Neural progenitor cell (in vitro differentiated cells): ENCODE results near the gene TMEM266. TPM values are rescaled to one million over a fixed set of nuclear protein-coding genes. Genes with fewer than 3 reads are reported as not detected.

Experiments
- DNase-seq: peaks from one replicate; pipeline ENCODE4 v3.0.0-alpha.2; 2016; ENCODE audit warnings: low spot score
- H2AFZ ChIP-seq: fragments of 200-600 bp; sonication (generic); replicated peaks from 2 replicates; pipeline ENCODE4 v1.6.1; 2016; ENCODE audit warnings: antibody characterized with exemption
- H3F3A ChIP-seq: fragments of 200-600 bp; sonication (generic); 2 replicates; pipeline ENCODE4 v1.6.1; 2016; ENCODE audit warnings: antibody characterized with exemption, low read depth
- H3K27ac ChIP-seq: fragments of 200-600 bp; sonication (generic); 2 replicates; pipeline ENCODE4 v1.5.1; 2016; ENCODE audit warnings: mild to moderate bottlenecking
- H3K27me3 ChIP-seq: fragments of 200-600 bp; sonication (generic); 2 replicates; pipeline ENCODE4 v1.6.1; 2016; ENCODE audit warnings: mild to moderate bottlenecking, moderate library complexity
- H3K36me3 ChIP-seq: fragments of 200-600 bp; sonication (generic); 2 replicates; pipeline ENCODE4 v1.5.1; 2016
- H3K4me1 ChIP-seq: fragments of 200-600 bp; sonication (generic); 2 replicates; pipeline ENCODE4 v1.6.1; 2016; ENCODE audit warnings: mixed run types
- H3K4me2 ChIP-seq: fragments of 200-600 bp; sonication (generic); 2 replicates; pipeline ENCODE4 v1.6.1; 2016
- H3K4me3 ChIP-seq: fragments of 200-600 bp; sonication (generic); 2 replicates; pipeline ENCODE4 v1.5.1; 2016
- H3K79me2 ChIP-seq: fragments of 200-600 bp; sonication (generic); 2 replicates; pipeline ENCODE4 v1.6.1; 2016; ENCODE audit warnings: low read depth
- H3K9ac ChIP-seq: fragments of 200-600 bp; sonication (generic); 2 replicates; pipeline ENCODE4 v1.6.1; 2016
- H3K9me3 ChIP-seq: fragments of 200-600 bp; sonication (generic); 2 replicates; pipeline ENCODE4 v1.5.1; 2016; ENCODE audit warnings: low read depth
- H4K20me1 ChIP-seq: fragments of 200-600 bp; sonication (generic); 2 replicates; pipeline ENCODE4 v1.6.1; 2016; ENCODE audit warnings: low read depth
- H3K27ac Mint-ChIP-seq: 3 replicates; pipeline ENCODE4 v1.8.0; 2021; ENCODE audit warnings: mixed read lengths
- H3K27me3 Mint-ChIP-seq: 2 replicates; pipeline ENCODE4 v1.8.0; 2022; ENCODE audit warnings: low read depth, mild to moderate bottlenecking, inconsistent platforms, moderate library complexity, mixed read lengths; ENCODE audit not compliant: insufficient read depth
- H3K36me3 Mint-ChIP-seq: 3 replicates; pipeline ENCODE4 v1.8.0; 2021; ENCODE audit warnings: mixed read lengths
- H3K4me1 Mint-ChIP-seq: 3 replicates; pipeline ENCODE4 v1.8.0; 2021; ENCODE audit warnings: mixed read lengths
- H3K4me3 Mint-ChIP-seq: 3 replicates; pipeline ENCODE4 v1.8.0; 2021; ENCODE audit warnings: mild to moderate bottlenecking, moderate library complexity, mixed read lengths
- H3K9me3 Mint-ChIP-seq: 3 replicates; pipeline ENCODE4 v1.8.0; 2020; ENCODE audit warnings: mixed read lengths
- EZH2 ChIP-seq: fragments of 200-600 bp; sonication (generic); IDR thresholded peaks from 2 replicates; pipeline ENCODE4 v1.6.1; 2017; ENCODE audit warnings: antibody characterized with exemption, mild to moderate bottlenecking, moderate library complexity
- EZH2phosphoT487 ChIP-seq: fragments of 200-600 bp; sonication (generic); IDR thresholded peaks from 2 replicates; pipeline ENCODE4 v1.6.1; 2017; ENCODE audit warnings: antibody characterized with exemption
- total RNA-seq: library from RNA; depleted of rRNA; stranded (reverse); fragments of >200 nt; gene quantifications from 2 replicates; pipeline ENCODE4 v1.2.3, GENCODE V29; 2015; ENCODE audit warnings: low replicate concordance
- TF ChIP-seq, protein P1 (sequence below): fragments of 200-600 bp; sonication (generic); IDR thresholded peaks from 2 replicates; pipeline ENCODE4 v1.5.1; 2017; ENCODE audit warnings: antibody characterized with exemption, mild to moderate bottlenecking

The TMEM266 gene
- total RNA-seq, 1 donor from 2014 or later: 0.43 TPM

DNA sequence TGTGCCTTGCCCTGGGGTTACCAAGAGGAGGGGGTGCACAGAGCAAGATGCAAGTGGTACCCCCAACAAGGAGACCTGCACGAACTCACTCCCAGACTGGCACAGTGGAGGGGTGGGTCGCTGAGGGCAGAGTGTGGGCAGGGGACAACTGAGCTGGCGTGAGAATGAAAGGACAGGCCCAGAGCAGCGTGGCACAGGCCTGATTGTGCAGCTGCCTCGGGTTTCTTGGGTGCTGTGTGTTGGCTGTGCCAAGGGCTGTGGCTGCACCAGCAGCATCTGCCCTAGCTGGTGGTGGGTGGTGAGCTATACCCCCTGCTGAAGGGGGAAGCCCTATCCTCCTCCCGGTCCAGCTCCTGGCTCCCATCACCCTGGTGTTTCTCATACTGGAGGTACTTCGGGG lies 92.4 kb downstream of the TMEM266 start:
- Histone ChIP-seq H3K9me3 (no peaks in the 10 kb centered on the region), H3K4me3 (no peak overlapping the region), H3K9ac (no peak overlapping the region), H3F3A (no peaks in the 10 kb centered on the region), H3K4me2 (no peak overlapping the region), H4K20me1 (no peaks in the 10 kb centered on the region), H3K27ac (no peak overlapping the region), H2AFZ (no peak overlapping the region), H3K27me3 (peaks cover 10% of the 10 kb centered on the region), H3K79me2 (no peaks in the 10 kb centered on the region), H3K4me1 (peaks cover 9% of the 10 kb centered on the region), H3K36me3 (no peaks in the 10 kb centered on the region)
- no peak for DNase-seq
- peaks cover 11% of the 10 kb centered on the region for H3K4me1 Mint-ChIP-seq
- H3K9me3 Mint-ChIP-seq: no peaks in the 10 kb centered on the region
- H3K4me3 Mint-ChIP-seq: no peak overlapping the region
- no peak for TF ChIP-seq EZH2
- TF ChIP-seq, protein P1, sequence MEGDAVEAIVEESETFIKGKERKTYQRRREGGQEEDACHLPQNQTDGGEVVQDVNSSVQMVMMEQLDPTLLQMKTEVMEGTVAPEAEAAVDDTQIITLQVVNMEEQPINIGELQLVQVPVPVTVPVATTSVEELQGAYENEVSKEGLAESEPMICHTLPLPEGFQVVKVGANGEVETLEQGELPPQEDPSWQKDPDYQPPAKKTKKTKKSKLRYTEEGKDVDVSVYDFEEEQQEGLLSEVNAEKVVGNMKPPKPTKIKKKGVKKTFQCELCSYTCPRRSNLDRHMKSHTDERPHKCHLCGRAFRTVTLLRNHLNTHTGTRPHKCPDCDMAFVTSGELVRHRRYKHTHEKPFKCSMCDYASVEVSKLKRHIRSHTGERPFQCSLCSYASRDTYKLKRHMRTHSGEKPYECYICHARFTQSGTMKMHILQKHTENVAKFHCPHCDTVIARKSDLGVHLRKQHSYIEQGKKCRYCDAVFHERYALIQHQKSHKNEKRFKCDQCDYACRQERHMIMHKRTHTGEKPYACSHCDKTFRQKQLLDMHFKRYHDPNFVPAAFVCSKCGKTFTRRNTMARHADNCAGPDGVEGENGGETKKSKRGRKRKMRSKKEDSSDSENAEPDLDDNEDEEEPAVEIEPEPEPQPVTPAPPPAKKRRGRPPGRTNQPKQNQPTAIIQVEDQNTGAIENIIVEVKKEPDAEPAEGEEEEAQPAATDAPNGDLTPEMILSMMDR: no peak
- no peak for TF ChIP-seq EZH2phosphoT487
- peak overlapping the region; percentile 94 for H3K27ac Mint-ChIP-seq
- no peaks in the 10 kb centered on the region for H3K36me3 Mint-ChIP-seq
- peaks cover 3% of the 10 kb centered on the region for H3K27me3 Mint-ChIP-seq

DNA sequence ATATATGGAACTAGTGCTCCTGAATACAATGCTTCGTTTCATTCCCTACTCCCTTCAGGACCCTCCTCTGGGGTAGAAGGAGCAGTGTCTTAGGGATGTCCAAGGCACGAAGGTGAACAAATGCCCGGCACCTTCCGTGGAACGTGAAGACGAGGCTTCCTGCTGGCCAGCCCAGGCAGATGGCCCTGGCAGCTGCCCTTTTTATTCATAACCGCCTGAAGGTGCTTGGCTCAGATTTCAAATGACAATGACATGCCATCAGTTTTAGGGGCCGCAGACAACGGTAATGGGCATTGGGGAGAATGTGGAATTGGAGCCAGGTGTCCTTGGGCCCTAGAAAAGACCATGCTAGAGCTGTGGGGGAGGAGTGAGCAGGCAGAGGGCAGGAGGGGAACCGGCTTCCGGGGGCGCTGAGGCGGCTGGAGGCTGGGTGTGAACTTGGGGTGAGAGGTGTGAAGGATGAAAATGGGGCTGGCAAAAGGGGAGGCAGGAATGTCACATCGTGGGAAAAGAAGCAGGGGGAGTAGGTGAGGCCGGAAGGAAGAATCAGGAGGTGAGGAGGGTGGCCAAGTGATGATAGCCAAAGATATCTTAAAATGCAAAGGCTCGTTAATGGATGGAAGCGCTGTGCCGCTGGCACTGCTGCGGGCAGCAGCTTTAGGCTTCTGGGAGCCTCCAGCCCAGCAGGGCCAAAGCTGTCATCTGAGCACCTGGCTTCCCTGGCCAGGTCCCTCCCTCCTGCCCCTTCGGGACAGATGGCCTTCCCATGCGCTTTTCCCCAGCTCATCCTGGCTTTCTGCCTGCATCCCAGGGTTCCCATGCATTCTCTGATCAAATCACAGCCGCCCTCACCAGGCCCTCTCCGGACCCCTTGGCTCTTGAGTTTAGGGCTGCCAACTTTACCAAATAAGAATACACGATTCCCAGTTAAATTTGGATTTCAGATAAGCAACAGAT lies 93.7 kb downstream of the TMEM266 start:
- Histone ChIP-seq H3K9ac (no peak overlapping the region), H3F3A (no peaks in the 10 kb centered on the region), H3K36me3 (no peaks in the 10 kb centered on the region), H3K9me3 (no peaks in the 10 kb centered on the region), H3K79me2 (no peaks in the 10 kb centered on the region), H3K4me3 (no peak overlapping the region), H3K4me2 (no peak overlapping the region), H3K4me1 (peaks cover 3% of the 10 kb centered on the region), H2AFZ (no peak overlapping the region), H3K27ac (no peak overlapping the region), H4K20me1 (no peaks in the 10 kb centered on the region), H3K27me3 (no peaks in the 10 kb centered on the region)
- Mint-ChIP-seq H3K4me3 (no peak overlapping the region), H3K9me3 (no peaks in the 10 kb centered on the region), H3K36me3 (no peaks in the 10 kb centered on the region), H3K27ac (no peak overlapping the region), H3K27me3 (peaks cover 3% of the 10 kb centered on the region), H3K4me1 (peaks cover 9% of the 10 kb centered on the region)
- no peak for DNase-seq
- no peak for TF ChIP-seq EZH2phosphoT487
- no peak for TF ChIP-seq EZH2
- TF ChIP-seq, protein P1: no peak

DNA sequence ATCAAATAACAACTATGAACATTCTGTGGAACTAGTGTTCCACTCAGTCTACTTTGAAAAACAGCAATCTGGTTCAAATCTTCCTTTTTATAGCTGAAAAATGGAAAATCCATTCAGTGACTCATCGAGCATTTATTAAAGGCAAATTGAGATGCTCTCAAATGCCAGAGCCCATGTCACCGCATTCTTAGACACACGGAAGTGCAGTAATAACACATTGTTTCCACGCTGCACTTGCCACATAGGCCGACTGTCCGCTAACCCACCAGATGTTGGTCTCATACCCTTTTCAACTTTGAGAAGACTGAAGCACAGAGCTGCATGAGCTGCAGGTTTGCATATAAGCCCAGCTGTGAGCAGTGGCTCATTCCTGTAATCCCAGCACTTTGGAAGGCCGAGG lies 95.9 kb downstream of the TMEM266 start:
- no peaks in the 10 kb centered on the region for H3F3A ChIP-seq
- no peaks in the 10 kb centered on the region for H4K20me1 ChIP-seq
- no peak overlapping the region for H3K27ac ChIP-seq
- no peak overlapping the region for H2AFZ ChIP-seq
- H3K27me3 ChIP-seq: no peaks in the 10 kb centered on the region
- Mint-ChIP-seq H3K27me3 (peaks cover 3% of the 10 kb centered on the region), H3K4me3 (no peak overlapping the region), H3K4me1 (peaks cover 4% of the 10 kb centered on the region), H3K9me3 (no peaks in the 10 kb centered on the region), H3K27ac (no peak overlapping the region), H3K36me3 (no peaks in the 10 kb centered on the region)
- DNase-seq: no peak
- H3K4me1 ChIP-seq: peaks cover under 1% of the 10 kb centered on the region
- no peak overlapping the region for H3K4me2 ChIP-seq
- TF ChIP-seq, protein P1: no peak
- TF ChIP-seq EZH2phosphoT487: no peak
- no peak for TF ChIP-seq EZH2
- H3K9me3 ChIP-seq: no peaks in the 10 kb centered on the region
- no peaks in the 10 kb centered on the region for H3K36me3 ChIP-seq
- H3K9ac ChIP-seq: no peak overlapping the region
- no peak overlapping the region for H3K4me3 ChIP-seq
- no peaks in the 10 kb centered on the region for H3K79me2 ChIP-seq
